Esophagus muscularis mucosa (tissue), 3 donors: Measurements from ENCODE around the gene MYH3.

Source experiments
- CTCF ChIP-seq, 3 experiments: fragments of 200-600 bp in 2 of 3; fragments of 450-650 bp in 1 of 3; sonication (generic) in 2 of 3; IDR thresholded peaks; one replicate each; pipeline ENCODE4 v1.5.1; 2017 to 2019; ENCODE audit warnings: antibody characterized with exemption in 3 of 3, mild to moderate bottlenecking in 2 of 3, moderate library complexity in 1 of 3
- POLR2A ChIP-seq: fragments of 450-650 bp; IDR thresholded peaks from one replicate; pipeline ENCODE4 v1.6.1; 2017; ENCODE audit warnings: antibody characterized with exemption, moderate library complexity, mild to moderate bottlenecking, low read depth
- POLR2AphosphoS5 ChIP-seq, 2 donors: sonication (generic); formaldehyde crosslinking; IDR thresholded peaks; one replicate each; pipeline ENCODE4 v1.6.1; 2017; ENCODE audit warnings: antibody characterized with exemption in 2 of 2

DNA sequence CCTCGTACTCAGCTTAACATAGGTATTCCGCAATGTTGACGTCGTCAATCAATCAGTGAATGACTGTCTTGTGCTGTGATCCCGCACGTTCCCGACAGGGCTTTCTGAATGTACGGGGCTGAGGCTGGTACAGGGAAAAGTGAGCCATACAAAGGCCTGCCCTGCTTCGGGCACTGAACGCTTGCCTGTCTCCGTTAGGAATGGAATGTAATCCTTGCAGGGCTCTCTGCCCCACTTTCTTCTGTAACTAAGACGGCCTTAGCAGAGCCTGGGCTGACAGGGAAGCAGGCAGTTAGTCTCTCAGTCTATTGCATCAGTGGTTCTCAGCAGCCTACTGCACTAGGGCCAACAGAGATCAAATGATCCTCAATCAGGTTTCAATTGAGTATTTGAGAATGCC lies 16.2 kb upstream of the MYH3 start:
- TF ChIP-seq CTCF (IDR thresholded peaks at IDR 0.05) (no peak), POLR2A (no peak), POLR2AphosphoS5 (IDR thresholded peaks at IDR 0.05) (no peak)
